ENCODE data around the gene FAM181B. TPM values are rescaled to one million over a fixed set of nuclear protein-coding genes. Genes with fewer than 3 reads are reported as not detected.
"Not testable (repeated sequence)": the region's sequence is repeated elsewhere in the genome, so short reads cannot be mapped to it uniquely, and the experiment has no call there.

Gene FAM181B
- polyA plus RNA-seq, 1 donor: 0.10 TPM

DNA sequence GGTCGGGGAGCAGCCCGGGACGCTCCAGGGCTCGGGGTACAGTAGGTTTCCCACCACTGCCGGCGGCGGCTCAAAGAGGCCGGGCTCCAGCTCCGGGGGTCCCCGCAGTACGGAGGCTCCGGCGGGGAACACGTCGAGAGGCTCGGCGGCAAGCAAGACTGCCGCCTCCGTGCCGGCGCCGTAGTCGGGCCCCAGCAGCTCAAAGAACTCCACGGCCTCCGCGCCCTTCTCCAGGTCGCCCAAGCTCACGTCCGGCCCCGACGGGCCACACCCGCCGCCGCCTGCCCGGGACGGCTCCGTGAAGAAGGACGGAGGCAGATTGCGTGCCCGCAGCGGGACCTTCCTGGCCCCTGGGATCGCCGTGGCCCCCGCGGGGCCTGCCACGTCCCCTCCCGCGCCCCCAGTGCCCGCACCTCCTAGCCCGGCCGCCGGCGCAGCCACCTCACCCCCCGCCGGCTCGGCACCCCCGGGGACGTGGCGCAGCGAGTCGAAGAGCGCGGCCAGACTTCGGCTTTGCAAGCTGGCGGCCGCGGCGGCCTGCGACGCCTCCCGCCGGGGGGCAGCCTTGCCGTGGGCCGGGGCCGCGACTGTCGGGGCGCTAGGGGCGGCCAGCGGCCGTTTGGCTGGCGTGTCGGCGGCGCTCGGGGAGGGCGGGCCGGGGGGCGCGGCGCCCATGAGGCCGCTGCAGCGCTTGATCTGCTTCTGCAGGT is 775 bp downstream of the FAM181B start:
- DNase-seq (ENCODE audit: low read depth): no peak

DNA sequence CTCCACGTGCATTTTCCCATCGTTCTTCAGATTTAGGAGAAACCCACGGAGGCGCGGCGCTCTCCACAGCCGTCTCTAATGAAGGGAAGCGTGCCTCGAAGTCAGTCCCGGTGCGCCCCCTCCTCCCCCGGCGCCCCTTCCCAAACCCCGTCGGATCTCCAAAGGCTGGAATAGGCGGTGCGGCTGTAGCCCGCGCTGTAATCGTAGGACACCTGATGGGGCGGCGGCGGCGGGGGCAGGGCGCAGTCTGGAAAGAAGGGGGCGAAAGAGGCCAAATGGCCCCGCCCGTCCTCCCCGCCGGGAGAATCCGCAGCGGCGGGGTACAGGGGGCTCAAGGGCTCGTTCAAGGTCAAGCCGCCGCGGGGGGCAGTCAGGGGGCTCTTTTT is 1.3 kb downstream of the FAM181B start:
- DNase-seq (ENCODE audit: low read depth): no peak

DNA sequence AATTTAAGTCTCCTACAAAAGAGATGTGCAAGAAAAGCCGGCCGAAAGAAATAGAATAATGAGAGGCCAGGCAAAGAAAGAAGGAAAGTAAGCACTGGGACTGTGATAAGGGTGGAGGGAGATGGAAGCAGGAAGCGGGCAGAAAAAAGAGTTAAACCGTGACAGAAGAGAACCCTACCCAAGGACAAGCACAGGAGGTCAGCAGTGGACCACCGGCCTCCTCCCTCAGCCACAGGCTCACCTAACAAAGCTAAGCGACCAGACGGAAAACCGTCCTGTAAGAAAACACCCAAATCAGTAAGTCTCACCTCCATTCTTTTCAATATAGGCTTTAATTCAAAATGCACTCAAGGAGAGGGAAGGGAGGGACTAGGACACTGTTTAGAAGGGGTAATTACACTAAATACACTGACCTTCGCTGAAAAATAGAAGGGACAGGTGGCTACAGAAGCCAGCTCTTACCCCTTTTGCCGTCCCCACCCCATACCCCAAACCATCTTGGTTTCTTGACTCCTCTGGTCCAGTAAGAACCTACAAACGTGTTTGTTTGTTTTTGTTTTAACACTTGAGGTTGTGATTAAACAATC is 1.9 kb downstream of the FAM181B start:
- DNase-seq (ENCODE audit: low read depth): no peak

DNA sequence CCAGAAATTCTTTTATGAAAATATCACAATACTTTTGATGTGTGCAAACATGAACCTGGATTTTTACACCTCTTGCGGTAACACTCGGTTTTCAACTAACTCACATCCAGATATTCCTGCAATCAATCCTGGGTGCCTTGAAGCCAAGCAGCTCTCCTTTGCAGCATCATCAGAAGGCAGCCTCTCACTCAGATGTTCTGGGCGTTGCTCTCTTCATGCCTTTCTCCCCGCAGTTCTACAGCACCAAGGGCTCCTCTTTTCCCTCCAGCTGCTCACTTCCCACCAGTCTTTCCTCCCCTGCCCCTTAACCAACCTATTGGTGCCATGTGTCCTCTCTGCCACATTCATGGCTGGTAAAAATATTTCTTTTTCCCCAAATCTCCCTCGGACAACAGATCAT is 2.9 kb downstream of the FAM181B start:
- DNase-seq (ENCODE audit: low read depth): no peak

DNA sequence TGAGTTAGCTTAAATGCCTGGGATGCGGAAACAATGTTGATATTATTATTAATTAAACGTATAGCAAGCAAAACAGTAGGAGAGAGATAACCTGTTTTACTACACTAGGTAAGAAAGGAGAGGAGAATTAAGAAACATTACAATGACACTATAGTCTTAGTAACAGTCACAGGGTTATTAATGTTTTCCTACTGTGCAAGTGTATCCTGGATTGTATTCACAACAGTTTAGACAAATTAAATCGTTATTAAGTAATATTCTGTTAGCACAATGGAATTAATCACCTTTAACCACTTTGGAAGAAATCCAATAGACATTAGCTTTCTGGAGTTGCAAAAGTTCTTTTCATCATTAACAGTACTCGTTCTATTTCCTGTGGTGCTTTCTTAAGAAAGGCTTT is 3.4 kb downstream of the FAM181B start:
- DNase-seq (ENCODE audit: low read depth): no peak

DNA sequence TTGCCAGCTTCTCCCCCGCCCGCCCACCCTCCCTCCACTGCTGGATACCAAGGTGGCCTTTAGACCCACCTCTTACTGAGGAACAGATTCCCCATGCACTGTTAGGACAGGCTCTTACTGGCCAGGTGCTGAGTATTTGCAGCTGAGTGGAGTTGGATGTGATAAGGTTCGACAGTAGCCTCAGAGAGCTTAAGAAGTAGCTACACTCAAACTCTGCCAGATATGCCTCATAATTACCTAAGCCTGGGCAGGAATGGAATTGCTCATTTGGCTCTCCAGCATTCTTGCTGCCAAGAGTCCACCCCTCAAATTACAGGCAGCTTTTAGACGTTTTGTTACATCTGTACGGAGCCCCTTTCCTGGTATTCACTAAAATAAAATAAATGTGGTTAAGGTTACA is 9.6 kb downstream of the FAM181B start:
- DNase-seq (ENCODE audit: low read depth): no peak

DNA sequence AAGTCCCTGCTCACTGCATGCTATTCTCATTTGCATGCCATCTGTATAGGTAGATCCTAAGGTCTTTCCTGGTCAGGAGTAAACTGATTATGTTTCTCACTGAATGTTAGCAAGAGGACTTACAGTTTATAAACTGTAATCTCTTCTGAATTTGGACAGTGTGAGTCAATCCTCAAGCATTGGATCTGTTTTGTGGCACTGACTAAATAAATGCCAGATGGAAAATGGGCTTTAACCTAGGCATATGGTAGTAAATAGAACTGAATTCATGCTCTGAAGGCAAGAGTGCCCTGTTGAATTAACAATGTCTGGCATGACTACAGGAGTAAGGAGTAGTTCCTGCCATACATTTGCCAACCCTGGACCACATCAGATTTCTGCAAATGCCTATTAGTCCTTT is 11.4 kb downstream of the FAM181B start:
- no peak for DNase-seq (ENCODE audit: low read depth)

DNA sequence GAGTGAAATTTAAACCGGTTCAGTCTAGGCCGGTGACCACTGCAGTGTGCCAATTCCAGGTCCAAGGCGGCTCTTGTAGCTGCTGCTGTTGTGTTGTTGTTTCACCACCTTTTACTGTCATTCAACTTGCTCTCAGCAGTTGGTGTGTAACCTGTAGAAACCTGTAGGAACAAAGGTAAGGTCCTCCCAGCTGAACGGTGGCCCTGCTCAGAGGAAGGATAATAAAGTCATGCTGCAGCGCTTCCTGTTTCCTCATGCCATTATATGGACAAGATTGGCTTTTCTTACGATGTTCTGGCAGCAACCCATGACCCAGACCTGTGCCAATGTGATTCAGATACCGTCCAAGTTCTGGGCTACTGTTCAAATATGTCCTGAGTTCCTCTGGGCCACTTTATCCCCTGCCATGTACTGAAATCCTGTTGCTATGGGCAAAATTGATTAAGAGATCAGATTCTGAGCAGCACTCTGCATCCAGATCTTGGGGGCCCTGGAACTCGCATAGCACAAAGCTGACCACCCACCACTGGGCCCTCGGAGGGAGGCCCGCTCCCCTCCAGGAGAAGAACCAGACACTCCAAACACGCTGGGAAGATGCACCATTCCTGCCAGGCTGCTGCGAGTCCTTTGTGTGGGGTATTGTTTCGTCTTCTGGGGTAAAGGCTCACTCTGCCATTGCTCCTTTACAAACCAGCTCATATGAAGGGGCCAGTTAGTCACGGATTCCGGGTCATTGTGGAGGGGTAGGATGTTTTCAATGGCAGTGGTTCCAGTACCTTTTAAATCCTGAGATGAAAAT is 13.2 kb downstream of the FAM181B start:
- no peak for DNase-seq (ENCODE audit: low read depth)

DNA sequence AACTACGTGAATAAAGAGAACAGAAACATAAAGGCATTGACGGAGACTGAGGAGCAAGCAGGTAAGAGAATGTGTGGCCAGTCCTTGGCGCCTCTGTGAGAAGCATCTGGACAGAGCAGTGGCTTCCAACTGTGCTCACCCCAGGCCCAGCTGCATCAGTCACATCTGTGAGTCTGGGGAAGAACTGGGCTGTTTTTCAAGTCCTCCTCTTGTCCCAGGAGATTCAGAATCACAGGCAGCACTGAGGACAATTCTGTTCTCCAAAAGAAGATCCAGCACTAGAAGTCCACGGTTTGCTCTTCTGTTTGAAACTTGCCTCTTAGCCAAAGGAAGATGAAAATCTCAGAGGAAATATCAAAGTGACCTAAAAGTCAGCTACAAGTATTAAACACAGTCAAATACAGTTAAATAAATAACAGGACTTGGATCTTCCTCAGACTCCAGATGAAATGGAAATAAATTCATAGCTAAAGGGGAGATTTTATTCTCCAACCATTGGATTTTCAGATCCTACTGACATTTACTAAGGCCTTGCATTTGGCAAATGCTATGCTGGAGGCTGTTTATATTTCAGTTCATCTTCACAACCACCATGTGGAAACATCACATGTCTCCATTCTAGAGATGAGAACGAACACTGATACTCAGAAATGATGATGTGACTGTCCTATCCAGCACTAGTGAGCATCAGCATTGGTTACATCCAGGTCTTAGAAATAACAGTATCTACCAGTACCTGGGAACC is 14.1 kb downstream of the FAM181B start:
- DNase-seq (ENCODE audit: low read depth): no peak

DNA sequence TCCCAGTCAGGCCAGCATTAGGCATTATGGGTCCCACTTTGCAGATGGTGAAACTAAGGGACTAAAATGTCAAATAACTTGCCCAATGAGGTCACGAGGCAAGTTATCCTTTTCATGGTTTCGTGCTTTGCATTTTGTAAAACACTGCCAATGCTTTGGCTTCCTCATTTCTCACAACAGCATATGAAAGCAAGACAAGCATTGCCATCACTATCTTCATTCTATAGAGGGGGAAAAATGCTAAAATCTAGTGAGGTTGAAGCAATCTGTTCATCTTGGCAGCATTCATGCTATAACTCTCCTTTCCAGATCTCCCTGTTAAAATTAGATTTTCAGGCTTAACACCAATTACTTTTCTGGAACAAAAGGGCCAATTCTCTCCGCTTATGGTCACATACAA is 14.8 kb downstream of the FAM181B start:
- no peak for DNase-seq (ENCODE audit: low read depth)

DNA sequence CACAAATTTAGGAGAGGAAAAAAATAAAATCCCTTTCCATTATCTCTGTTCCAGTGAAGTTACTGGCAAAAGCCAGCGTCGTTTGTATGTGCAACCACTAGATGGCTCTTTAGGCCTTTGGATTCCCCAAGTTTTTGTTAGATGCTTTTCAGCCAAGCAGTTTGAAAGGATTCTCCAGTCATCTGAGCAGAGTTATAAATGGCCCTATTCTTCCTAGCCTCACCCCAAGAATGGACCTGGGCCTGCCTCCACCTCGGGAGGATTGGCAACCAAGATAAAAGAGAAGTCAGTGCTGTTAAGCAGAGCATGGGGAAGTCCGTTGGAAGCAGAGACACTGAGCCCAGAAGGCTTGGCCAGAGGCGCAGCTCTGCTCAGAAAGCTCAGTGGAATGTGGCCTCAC is 15.4 kb downstream of the FAM181B start:
- no peak for DNase-seq (ENCODE audit: low read depth)

DNA sequence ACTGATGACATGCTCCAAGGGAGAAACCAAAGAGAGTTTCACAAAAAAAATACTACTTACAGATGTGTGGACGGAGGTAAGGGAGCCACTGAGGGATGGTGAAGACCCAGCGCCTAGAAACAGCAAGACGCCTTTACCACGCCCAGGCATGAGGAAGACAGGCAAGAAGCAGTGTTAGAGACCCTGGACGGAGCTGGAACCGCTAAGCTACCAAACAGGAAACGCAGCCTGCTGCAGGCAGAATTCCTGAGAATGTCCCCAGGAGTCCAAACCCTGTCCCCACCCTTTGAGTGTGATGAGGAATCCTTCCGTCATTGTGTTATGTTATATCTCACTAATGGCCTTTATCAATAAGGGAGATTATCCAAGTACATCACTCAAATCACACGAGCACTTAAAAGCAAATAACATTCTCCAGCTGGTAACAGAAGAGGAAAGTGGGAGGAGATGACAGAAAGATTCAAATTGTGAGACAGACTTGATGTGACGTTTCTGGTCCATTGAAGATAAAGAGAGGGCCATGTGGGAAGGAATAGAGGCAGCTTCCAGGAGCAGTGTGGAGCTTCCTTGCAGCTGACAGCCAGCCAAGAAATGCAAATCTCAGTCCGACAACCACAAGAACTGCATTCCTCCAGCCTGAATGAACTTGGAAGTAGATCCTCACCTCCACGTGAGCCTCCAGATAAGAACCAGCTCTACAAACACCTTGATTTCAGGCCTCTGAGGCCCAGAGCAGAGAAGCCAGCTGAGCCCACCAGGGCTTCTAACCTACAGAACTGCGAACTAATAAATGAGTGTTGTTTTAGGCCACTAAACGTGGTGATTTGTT is 19.1 kb downstream of the FAM181B start:
- DNase-seq (ENCODE audit: low read depth): no peak

DNA sequence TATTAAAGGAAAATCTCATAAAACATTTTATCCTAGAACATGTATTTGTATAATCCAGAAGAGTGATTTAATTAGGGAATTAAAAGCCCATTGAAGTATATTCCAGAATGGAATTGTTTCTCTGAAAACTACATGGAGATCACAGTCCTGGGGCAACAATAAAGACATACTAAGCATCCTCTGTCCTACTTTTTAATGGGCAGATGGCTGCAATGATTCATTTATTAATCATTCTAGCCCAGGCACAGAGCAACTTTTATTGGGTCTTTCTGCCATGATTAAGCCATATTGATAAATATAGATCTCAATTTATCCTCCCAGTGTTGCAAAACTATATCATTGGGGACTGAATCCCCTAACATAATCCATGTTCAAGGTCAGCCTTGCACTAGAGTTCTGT is 22.0 kb downstream of the FAM181B start:
- no peak for DNase-seq (ENCODE audit: low read depth)

DNA sequence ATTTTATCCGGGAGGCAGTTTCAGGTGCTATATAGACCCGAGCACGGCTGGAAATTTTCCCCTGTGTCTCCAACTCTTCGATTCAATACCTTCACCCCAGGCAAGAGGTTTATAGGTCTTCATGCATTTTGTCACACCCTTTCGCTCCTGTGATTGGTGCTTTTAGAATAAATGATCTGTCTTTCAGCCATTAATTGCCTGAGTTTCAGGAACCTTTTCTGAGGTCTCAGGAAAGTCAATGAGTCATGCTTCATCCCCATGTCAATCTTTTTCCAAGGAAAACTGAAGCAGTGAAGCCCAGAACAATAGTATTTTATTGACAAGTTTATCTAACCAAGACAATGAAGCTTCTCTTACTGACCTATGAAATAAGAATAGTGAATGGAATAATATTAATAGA is 29.9 kb downstream of the FAM181B start:
- DNase-seq (ENCODE audit: low read depth): no peak

DNA sequence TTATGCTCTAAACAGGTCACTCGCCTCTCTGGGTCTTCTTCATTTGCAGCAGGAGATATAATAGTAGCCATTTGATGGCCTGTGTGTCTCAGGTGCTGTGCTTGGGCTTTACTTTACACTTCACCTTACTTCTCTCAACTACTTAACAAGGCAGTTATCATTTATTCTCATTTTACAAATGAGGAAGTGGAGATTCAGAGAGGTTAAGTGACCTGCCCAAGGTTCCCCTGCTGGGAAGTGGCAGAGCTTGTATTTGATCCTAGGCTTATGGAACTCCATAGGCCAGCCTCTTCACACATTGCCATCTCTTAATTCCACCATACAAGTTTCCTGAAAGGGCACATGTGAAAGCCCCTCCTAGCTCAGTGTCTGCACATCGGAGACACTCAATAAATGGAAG is 30.4 kb downstream of the FAM181B start:
- no peak for DNase-seq (ENCODE audit: low read depth)

DNA sequence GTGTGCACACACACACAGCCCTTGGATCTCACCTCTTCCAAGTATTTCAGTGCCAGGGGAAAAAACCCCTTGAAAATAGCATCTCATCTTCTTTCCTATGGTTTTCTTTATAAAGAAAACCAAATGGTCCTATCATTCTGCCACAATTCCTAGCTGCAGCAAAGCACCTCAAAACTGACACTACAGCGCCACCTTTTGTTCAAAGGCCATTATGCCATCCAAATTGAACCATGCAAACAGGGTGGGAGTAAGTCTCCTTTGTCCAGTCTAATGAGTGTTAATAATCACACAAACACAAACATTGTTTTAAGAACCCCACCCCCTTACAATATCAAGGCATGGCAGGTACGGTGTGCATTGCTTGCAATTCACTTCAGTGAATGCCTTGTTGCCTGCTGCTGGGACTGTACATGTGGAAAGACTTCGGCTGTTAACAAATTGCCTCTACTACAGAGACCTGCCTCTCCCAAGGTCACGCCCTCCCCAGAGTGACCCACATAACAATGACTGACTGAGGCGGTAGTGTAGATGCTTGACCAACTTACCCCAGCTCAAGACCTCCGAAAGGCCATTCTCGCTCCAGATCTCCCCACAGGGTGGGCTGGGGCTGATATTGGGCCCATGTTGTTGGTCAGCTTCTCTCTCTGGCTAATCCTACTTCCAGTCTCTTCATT is 31.7 kb downstream of the FAM181B start:
- no peak for DNase-seq (ENCODE audit: low read depth)

DNA sequence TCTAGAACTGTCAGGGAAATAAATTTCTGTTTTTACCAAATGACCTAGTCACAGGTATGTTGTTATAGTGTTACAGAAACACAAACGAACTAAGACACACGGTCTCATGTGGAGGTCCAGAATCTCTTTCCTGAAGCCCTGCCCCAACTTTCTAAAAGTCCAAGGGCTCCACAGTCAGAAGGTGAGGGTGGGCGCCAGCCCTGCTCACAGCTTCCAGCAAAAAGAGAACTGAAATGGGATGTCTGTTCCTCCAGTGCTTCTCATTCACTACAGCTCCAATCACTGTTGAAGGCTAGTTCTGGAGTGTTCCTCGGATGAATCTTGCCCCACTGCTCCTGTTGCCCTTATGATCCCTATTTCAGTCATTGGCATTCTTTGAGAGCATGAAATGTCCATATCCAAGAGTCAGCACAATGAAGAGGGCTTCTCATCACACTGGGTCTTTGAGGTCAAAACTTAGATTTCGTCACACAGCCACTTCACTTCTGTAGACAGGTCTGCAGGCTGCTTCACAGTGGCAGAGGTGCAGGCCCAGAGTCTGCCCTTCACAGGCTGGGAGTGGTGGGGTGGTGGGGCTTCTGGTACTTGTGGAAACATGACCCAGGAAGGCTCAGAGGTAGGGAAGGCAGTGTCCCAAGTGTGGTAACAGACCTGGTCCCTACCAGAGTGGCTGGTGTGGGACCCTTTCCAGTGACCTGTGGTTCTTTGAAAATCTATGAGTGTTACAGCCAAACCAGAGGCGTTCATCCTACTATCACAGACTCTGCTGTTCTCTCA is 34.9 kb downstream of the FAM181B start:
- no peak for DNase-seq (ENCODE audit: low read depth)

DNA sequence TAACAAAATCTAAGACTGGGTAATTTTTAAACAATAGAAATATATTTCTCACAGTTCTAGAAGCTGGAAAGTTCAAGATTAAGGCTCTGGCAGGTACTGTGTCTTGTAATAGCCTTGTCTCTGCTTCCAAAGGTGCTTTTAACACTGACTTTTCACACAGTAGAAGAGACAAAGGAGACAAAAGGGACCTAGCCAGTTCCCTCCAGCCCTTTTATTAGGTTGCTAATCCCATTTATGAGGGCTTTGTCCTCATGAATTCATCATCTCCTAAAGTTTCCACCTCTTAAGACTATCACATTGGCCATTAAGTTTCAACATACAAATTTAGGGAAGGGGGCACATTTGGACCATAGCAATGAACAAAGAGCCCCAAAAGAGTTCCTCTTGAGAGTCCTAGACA is 40.7 kb downstream of the FAM181B start:
- DNase-seq (ENCODE audit: low read depth): no peak

DNA sequence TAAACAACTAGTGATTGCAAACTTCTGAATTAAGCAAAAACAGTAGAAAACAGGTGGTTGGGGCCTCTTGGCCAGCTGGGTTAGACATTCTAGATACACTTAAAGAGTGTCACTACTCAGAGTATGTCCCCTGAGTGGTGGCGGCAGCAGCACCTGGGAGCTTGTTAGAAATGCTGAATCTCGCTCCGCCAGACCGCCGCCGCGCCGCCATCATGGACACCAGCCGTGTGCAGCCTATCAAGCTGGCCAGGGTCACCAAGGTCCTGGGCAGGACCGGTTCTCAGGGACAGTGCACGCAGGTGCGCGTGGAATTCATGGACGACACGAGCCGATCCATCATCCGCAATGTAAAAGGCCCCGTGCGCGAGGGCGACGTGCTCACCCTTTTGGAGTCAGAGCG is 44.3 kb downstream of the FAM181B start:
- DNase-seq (ENCODE audit: low read depth): not testable (repeated sequence)

DNA sequence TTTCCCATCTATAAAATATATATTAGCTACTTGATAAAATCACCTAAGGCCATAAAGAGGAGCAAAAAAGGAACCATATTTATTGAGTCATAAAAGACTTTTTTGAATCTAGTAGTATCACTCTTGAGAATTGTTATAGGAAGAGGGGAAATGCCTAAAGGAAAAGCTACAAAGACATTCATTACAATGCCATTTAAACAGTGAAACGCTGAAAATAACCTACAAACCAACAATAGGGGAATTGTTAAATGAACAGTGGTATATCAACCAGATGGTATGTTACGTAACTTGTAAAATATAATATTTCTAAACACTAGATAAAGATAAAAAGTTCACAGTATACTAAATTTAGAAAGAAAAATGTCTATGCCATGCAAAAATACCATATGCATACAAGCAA is 47.5 kb downstream of the FAM181B start:
- no peak for DNase-seq (ENCODE audit: low read depth)
